DOHH2 (cell line): ENCODE results near the gene MAP2K5.

Source experiments
- H3F3A ChIP-seq: fragments of 200-600 bp; sonication (generic), shearing (Covaris generic); 2 replicates; pipeline ENCODE4 v1.6.0; 2016; ENCODE audit warnings: antibody characterized with exemption, mild to moderate bottlenecking; ENCODE audit not compliant: control insufficient read depth, insufficient read depth
- H3K27ac ChIP-seq: fragments of 200-600 bp; sonication (generic); 2 replicates; pipeline ENCODE4 v1.5.1; 2014; ENCODE audit warnings: low read depth, mild to moderate bottlenecking, low read length, moderate library complexity
- H3K27me3 ChIP-seq: fragments of 200-600 bp; sonication (generic); 2 replicates; pipeline ENCODE4 v1.6.1; 2014; ENCODE audit warnings: mild to moderate bottlenecking, low read length, mixed read lengths; ENCODE audit not compliant: control insufficient read depth
- H3K36me3 ChIP-seq: fragments of 200-600 bp; sonication (generic); 2 replicates; pipeline ENCODE4 v1.6.1; 2014; ENCODE audit warnings: mild to moderate bottlenecking, low read length, moderate library complexity, mixed read lengths; ENCODE audit not compliant: control insufficient read depth
- H3K4me1 ChIP-seq: fragments of 200-600 bp; sonication (generic); 2 replicates; pipeline ENCODE4 v1.6.1; 2014; ENCODE audit warnings: mild to moderate bottlenecking, low read length, mixed read lengths; ENCODE audit not compliant: control insufficient read depth
- H3K4me2 ChIP-seq: fragments of 200-600 bp; sonication (generic); 2 replicates; pipeline ENCODE4 v1.6.0; 2014; ENCODE audit warnings: mild to moderate bottlenecking, low read length, moderate library complexity
- H3K4me3 ChIP-seq: fragments of 200-600 bp; sonication (generic); 2 replicates; pipeline ENCODE4 v1.5.1; 2014; ENCODE audit warnings: mild to moderate bottlenecking, low read length, mixed read lengths
- H3K79me2 ChIP-seq: fragments of 200-600 bp; sonication (generic); 2 replicates; pipeline ENCODE4 v1.6.1; 2014; ENCODE audit warnings: mild to moderate bottlenecking, low read length, mixed read lengths; ENCODE audit not compliant: control insufficient read depth
- H3K9me2 ChIP-seq: fragments of 200-600 bp; sonication (generic); replicated peaks from 2 replicates; pipeline ENCODE4 v1.6.1; 2014; ENCODE audit warnings: mild to moderate bottlenecking, low read length, mixed read lengths; ENCODE audit not compliant: control insufficient read depth
- H3K9me3 ChIP-seq: fragments of 200-600 bp; sonication (generic); 2 replicates; pipeline ENCODE4 v1.6.1; 2014; ENCODE audit warnings: antibody characterized with exemption, low read length, mixed read lengths; ENCODE audit not compliant: control insufficient read depth, insufficient read depth
- H4K20me1 ChIP-seq: fragments of 200-600 bp; sonication (generic); 2 replicates; pipeline ENCODE4 v1.6.0; 2014; ENCODE audit warnings: low read depth, mild to moderate bottlenecking, antibody characterized with exemption, low read length, moderate library complexity; ENCODE audit not compliant: control insufficient read depth, insufficient read depth
- CTCF ChIP-seq: fragments of 200-600 bp; sonication (generic); IDR thresholded peaks from one replicate; pipeline ENCODE4 v1.5.1; 2014; ENCODE audit warnings: antibody characterized with exemption, mild to moderate bottlenecking, low read depth, low read length; ENCODE audit not compliant: poor library complexity, severe bottlenecking
- EZH2phosphoT487 ChIP-seq: fragments of 200-600 bp; sonication (generic); IDR thresholded peaks from 2 replicates; pipeline ENCODE4 v1.6.1; 2017; ENCODE audit warnings: borderline replicate concordance, mild to moderate bottlenecking, antibody characterized with exemption, low read length, moderate library complexity, mixed read lengths

Gene MAP2K5

GRCh38 chr15:67815036-67815592, 272.6 kb downstream of the MAP2K5 start:
- H3F3A ChIP-seq: no peaks in the 10 kb centered on the region
- H3K4me3 ChIP-seq: no peak overlapping the region
- no peaks in the 10 kb centered on the region for H3K79me2 ChIP-seq
- H3K9me3 ChIP-seq: no peaks in the 10 kb centered on the region
- TF ChIP-seq CTCF (no peak), EZH2phosphoT487 (no peak)
- H3K9me2 ChIP-seq: no peaks in the 10 kb centered on the region
- H4K20me1 ChIP-seq: no peaks in the 10 kb centered on the region
- H3K27ac ChIP-seq: no peak overlapping the region
- H3K4me1 ChIP-seq: no peaks in the 10 kb centered on the region
- H3K4me2 ChIP-seq: no peak overlapping the region
- no peaks in the 10 kb centered on the region for H3K36me3 ChIP-seq
- H3K27me3 ChIP-seq: peaks cover 12% of the 10 kb centered on the region

GRCh38 chr15:67816668-67817067, 274.2 kb downstream of the MAP2K5 start:
- H3K4me1 ChIP-seq: no peaks in the 10 kb centered on the region
- no peaks in the 10 kb centered on the region for H4K20me1 ChIP-seq
- H3F3A ChIP-seq: no peaks in the 10 kb centered on the region
- H3K79me2 ChIP-seq: no peaks in the 10 kb centered on the region
- H3K4me3 ChIP-seq: no peak overlapping the region
- H3K36me3 ChIP-seq: no peaks in the 10 kb centered on the region
- H3K9me2 ChIP-seq: no peaks in the 10 kb centered on the region
- no peak overlapping the region for H3K27ac ChIP-seq
- H3K4me2 ChIP-seq: no peak overlapping the region
- H3K9me3 ChIP-seq: no peaks in the 10 kb centered on the region
- TF ChIP-seq CTCF: no peak
- TF ChIP-seq EZH2phosphoT487: no peak
- peaks cover 21% of the 10 kb centered on the region for H3K27me3 ChIP-seq

GRCh38 chr15:67818464-67818863, 276.0 kb downstream of the MAP2K5 start:
- no peak overlapping the region for H3K4me3 ChIP-seq
- no peaks in the 10 kb centered on the region for H3K4me1 ChIP-seq
- H3K79me2 ChIP-seq: no peaks in the 10 kb centered on the region
- H3K27me3 ChIP-seq: peaks cover 37% of the 10 kb centered on the region
- TF ChIP-seq CTCF: no peak
- TF ChIP-seq EZH2phosphoT487: no peak
- H3K9me3 ChIP-seq: no peaks in the 10 kb centered on the region
- H3K36me3 ChIP-seq: no peaks in the 10 kb centered on the region
- H4K20me1 ChIP-seq: no peaks in the 10 kb centered on the region
- no peaks in the 10 kb centered on the region for H3F3A ChIP-seq
- no peak overlapping the region for H3K27ac ChIP-seq
- H3K9me2 ChIP-seq: no peaks in the 10 kb centered on the region
- H3K4me2 ChIP-seq: no peak overlapping the region

- Histone ChIP-seq H3K4me3 (no peak overlapping the region), H3K79me2 (no peaks in the 10 kb centered on the region), H3F3A (no peaks in the 10 kb centered on the region), H3K9me2 (no peaks in the 10 kb centered on the region), H4K20me1 (0 out of 2 replicates have a peak, but pooled peaks cover 3% of the 10 kb centered on the region), H3K9me3 (no peaks in the 10 kb centered on the region), H3K4me2 (no peak overlapping the region), H3K27ac (no peak overlapping the region), H3K36me3 (no peaks in the 10 kb centered on the region), H3K27me3 (peaks cover 48% of the 10 kb centered on the region), H3K4me1 (no peaks in the 10 kb centered on the region)
- TF ChIP-seq CTCF: no peak
- no peak for TF ChIP-seq EZH2phosphoT487
Observed at GRCh38 chr15:67819636-67820035, 277.1 kb downstream of the MAP2K5 start.
